GM18870 (cell line): ENCODE results near the gene LCN9.

ENCODE experiments used
- ATAC-seq: cut with Tn5 transposase; IDR thresholded peaks from one replicate; pipeline ENCODE4 v1.9.1; 2021; ENCODE audit warnings: moderate library complexity; ENCODE audit not compliant: unreplicated experiment

LCN9 gene

DNA sequence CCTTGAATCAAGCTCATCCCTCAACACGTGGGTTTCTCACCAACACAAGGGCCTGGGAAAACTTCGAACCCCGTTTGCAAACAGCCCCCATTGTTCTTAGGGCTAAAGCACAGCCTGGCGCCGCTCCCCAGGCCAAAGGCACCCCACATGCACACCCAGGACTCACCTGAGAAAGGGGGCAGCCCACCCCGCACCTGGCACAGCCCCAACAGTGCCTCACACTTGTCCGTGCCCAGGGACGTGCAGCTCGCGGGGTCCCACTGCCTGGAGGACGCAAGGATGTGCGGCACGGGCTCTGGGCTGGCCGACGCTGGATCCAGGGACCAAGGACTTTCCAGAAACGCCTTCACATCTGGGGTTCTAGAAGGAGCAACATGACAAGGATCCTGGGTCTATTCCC lies 33.3 kb downstream of the LCN9 start:
- ATAC-seq: no peak

GRCh38 chr9:135697226-135697625 lies 34.1 kb downstream of the LCN9 start:
- ATAC-seq: no peak

- ATAC-seq: no peak
Observed at GRCh38 chr9:135698236-135698635, 35.1 kb downstream of the LCN9 start.

GRCh38 chr9:135698767-135699166 lies 35.7 kb downstream of the LCN9 start:
- ATAC-seq: no peak

DNA sequence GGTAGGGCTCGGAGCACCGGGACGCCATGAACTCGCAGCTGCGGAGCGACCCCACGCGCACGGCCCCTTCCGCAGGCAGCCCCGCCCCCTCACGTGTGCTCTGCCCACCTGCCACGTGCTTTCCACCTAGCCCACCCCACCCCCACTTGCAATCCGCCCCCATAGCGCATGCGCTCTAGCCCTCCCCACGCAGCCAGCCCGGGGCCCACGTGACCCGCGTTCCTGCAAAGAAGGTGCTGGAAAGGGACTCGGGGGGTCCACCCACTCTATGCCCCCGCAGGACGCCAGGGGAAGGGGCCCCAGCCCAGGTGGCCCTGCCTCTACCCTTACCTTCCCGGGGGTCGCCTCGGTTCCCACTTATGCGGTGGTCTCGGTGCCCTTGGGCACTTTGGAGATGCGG lies 36.3 kb downstream of the LCN9 start, which contains the start of gene SOHLH1:
Gene SOHLH1, minus strand, starts transcription at position 42 of the 400 bp plus-strand sequence. Its CDS starts 14 bp downstream, at position 28.
- no peak for ATAC-seq

DNA sequence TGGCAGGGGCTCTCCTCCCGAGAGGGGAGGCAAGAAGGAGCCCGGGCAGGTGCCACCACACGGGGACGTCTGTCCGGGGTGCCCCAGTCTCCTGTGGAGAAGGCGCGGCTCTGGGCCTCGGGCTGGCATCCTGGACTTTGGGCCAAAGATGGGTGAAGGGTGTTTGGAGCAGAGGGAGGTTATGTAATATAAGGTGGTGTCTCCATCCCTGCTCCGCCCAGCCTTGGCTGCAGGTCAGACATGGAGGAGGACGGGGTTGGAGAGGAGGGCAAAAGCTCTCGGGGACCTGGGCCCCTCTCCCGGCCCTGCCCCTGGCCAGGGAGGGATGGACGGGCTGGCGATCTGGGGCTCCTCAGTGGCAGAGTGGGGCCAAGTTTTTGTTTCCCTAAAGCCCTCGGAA lies 37.4 kb downstream of the LCN9 start:
- ATAC-seq: no peak

GRCh38 chr9:135701067-135701958 lies 38.2 kb downstream of the LCN9 start:
- no peak for ATAC-seq

DNA sequence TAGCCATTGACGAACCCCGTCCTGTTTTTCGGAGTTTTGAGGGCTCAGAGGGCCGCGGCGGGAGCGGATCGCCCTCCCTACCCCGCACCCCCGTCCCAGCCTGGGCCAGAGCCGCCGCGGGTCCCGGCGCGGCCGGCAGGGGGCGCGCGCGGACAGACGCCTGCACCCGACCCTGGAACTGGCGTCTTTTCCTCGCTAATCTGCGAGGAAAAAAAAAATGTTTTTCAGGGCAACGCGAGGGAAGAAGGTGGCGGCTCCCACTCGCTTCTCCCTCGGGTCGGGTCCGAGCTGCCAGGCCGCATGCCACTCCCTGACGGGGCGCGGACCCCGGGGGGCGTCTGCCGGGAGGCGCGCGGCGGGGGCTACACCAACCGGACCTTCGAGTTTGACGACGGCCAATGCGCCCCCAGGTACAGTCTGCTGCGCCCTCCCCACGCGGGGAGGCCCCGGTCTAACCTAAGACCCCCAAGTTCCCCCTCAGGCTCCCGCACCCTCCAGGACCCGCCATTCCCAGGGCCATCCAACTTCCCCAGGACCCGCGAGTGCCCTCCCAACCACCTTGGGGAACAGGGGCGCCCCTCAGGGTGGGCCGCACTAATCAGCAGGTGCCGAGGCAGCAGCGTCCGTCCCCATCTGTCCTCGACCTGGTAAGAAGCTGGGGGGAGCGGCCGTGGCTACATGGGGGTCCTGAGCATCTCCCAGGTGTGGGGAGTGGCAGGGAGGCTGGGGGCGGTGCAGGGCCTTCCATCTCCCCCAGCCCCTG lies 39.0 kb downstream of the LCN9 start, which contains the start of gene KCNT1:
Gene KCNT1, plus strand, starts transcription at position 227 of the 763 bp plus-strand sequence. Its CDS starts 74 bp downstream, at position 301.
- ATAC-seq: no peak

GRCh38 chr9:135703726-135704125 lies 40.6 kb downstream of the LCN9 start:
- no peak for ATAC-seq

DNA sequence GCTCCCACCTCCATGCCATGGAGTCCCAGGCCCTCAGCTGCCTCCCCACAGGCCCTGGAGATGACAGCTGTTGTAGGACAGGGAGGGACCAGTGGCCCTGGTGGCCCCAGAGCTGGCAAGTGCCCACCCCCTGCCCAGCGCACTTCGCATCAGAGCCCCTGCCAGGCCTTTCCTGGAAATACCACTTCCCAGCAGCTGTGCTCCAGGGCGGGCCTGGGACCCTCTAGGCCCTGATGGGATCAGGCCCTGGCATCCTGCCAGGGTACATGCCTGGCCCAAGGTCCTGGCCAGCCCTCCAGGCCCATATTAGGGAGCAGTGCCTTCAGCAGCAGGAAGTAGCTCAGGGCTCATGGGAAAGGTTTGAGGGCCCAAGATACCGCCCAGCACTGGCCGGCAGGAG lies 41.4 kb downstream of the LCN9 start:
- ATAC-seq: no peak

DNA sequence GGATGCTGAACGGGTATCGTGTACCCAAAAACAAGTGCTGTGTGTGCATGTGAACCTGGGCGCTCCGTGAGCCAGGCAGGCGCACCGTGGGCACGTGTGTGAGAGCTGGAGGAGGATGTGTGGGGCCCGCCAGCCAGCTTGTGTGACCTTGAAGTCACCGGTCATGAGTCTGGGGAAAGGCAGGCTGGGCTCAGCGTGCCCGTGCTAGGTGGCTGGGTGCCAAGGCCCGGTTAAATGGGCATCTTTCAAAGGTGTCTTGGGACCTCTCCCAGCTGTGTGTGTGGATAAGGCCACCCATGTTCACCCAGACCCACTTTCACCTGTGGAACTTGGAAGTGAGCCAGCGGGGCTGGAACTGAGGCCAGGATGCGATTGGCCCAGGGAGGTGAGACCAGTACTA lies 42.3 kb downstream of the LCN9 start:
- ATAC-seq: no peak

DNA sequence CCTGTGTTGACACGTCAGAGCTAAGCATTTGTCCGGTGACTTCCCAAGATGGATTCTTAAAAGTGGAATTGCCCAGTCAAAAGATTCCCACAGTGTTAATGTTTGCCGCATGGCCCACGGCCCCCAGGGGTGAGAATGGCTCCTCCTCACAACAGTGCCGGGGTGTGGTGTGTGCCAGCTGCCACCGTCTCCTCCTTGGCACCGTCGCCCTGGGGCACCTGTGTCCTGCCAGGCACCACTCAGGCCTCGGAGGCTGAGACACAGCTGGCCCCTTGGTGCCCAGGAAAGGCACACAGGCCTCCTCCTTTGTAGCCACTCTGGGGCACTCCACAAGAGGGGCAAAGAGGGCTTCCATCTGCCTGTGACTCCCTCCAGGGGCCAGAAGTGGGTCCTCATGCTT lies 43.2 kb downstream of the LCN9 start:
- ATAC-seq: no peak

GRCh38 chr9:135707252-135708138 lies 44.4 kb downstream of the LCN9 start:
- no peak for ATAC-seq

GRCh38 chr9:135708164-135708563 lies 45.1 kb downstream of the LCN9 start:
- ATAC-seq: no peak

DNA sequence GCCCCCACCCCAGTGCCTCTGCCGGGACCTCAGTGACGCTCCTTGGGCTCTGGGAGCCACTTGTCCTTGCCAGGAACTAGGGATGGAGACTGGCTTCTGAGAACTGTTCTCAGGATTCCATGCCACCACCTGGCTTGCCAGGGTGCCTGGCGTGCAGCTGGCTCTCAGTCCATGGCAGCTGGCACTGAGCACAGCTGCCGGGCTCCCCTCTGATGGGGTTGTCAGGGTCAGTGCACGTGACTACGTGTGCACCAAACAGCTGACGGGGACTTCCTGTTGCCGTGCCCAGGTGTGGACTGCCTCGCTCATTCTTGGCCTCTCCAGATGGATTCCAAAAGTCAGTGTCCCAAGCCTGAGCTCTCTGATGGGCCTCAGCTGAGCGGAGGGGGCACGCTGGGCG lies 48.3 kb downstream of the LCN9 start:
- no peak for ATAC-seq

DNA sequence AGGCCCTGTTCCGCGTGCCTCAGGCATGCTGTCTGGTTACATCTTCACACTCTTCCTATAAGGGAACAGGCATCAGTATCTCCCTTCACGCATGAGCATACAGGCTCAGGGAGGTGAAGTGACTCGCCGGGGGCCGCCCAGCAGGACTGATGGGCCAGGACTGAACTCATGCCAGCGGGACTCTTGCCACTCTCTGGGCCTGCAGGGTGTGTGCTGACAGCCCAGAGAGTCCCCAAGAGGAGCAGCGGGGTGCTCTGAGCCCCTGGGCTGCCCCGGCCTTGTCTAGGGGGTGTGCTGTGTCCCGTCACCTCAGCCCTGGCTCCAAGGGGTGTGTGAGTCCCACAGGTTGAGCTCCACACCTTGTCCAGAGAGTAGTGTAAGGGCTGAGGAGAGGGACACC lies 48.8 kb downstream of the LCN9 start:
- no peak for ATAC-seq

GRCh38 chr9:135712613-135713295 lies 49.6 kb downstream of the LCN9 start:
- no peak for ATAC-seq

GRCh38 chr9:135714242-135715055 lies 51.3 kb downstream of the LCN9 start:
- ATAC-seq: no peak

- no peak for ATAC-seq
Observed at GRCh38 chr9:135715056-135715595, 52.0 kb downstream of the LCN9 start.
